SK-N-SH (cell line): ENCODE results near the gene LSM2. TPM values are rescaled to one million over a fixed set of nuclear protein-coding genes. Genes with fewer than 3 reads are reported as not detected.
"Not testable (repeated sequence)": the region's sequence is repeated elsewhere in the genome, so short reads cannot be mapped to it uniquely, and the experiment has no call there.

ENCODE experiments used
- CTCF ChIA-PET: fragments of 300-600, 350-600 bp; formaldehyde crosslinking; extraction: SDS; loops from one replicate; lab custom pipeline; 2021; lab: Yijun Ruan, JAX
- POLR2A ChIA-PET: fragments of 350-600 bp; sonication (Branson Sonifier 250); formaldehyde crosslinking; extraction: SDS; loops from one replicate; lab custom pipeline; 2020; ENCODE audit warnings: antibody characterized with exemption, inconsistent platforms; lab: Yijun Ruan, JAX
- DNase-seq: peaks from one replicate; pipeline ENCODE4 v3.0.0; 2012
- H2AFZ ChIP-seq: fragments of 200-600 bp; sonication (generic); 2 replicates; pipeline ENCODE4 v1.8.1; 2016; ENCODE audit warnings: antibody characterized with exemption, mild to moderate bottlenecking, low read depth
- H3F3A ChIP-seq: fragments of 200-600 bp; sonication (generic); replicated peaks from 2 replicates; pipeline ENCODE3; 2016; ENCODE audit warnings: antibody characterized with exemption, mild to moderate bottlenecking; ENCODE audit not compliant: insufficient read depth
- H3K27ac ChIP-seq, 2 experiments: fragments of 200-500 bp in 1 of 2; fragments of 200-600 bp in 1 of 2; sonication (Bioruptor generic) in 1 of 2; sonication (generic), shearing (Covaris generic) in 1 of 2; 2 replicates each; pipeline versions ENCODE4 v1.5.1 to v1.6.1; 2014 to 2016; ENCODE audit warnings: low read depth in 2 of 2, inconsistent platforms in 1 of 2, low read length in 1 of 2, mild to moderate bottlenecking in 1 of 2, mixed read lengths in 1 of 2
- H3K27me3 ChIP-seq: fragments of 200-600 bp; sonication (generic), shearing (Covaris generic); 2 replicates; pipeline ENCODE4 v1.6.1; 2016; ENCODE audit warnings: mixed run types; ENCODE audit not compliant: insufficient read depth
- H3K36me3 ChIP-seq, 2 experiments: fragments of 200-500 bp in 1 of 2; fragments of 200-600 bp in 1 of 2; sonication (Bioruptor generic) in 1 of 2; sonication (generic) in 1 of 2; replicated peaks in 1 of 2; 2 replicates each; pipeline versions ENCODE3 to v1.5.1; 2014 to 2016; ENCODE audit warnings: low read length in 1 of 2, mild to moderate bottlenecking in 1 of 2; ENCODE audit not compliant: insufficient read depth in 2 of 2, control insufficient read depth in 1 of 2
- H3K4me1 ChIP-seq, 2 experiments: fragments of 200-500 bp in 1 of 2; fragments of 200-600 bp in 1 of 2; sonication (Bioruptor generic) in 1 of 2; sonication (generic), shearing (Covaris generic) in 1 of 2; 2 replicates each; pipeline versions ENCODE4 v1.5.1 to v1.6.1; 2014 to 2016; ENCODE audit warnings: low read depth in 1 of 2, low read length in 1 of 2, mixed run types in 1 of 2; ENCODE audit not compliant: insufficient read depth in 2 of 2, control insufficient read depth in 1 of 2
- H3K4me2 ChIP-seq: fragments of 200-600 bp; sonication (generic), shearing (Covaris generic); 2 replicates; pipeline ENCODE4 v1.6.1; 2017; ENCODE audit warnings: mixed run types
- H3K4me3 ChIP-seq, 2 experiments: fragments of 200-500 bp in 1 of 2; fragments of 200-600 bp in 1 of 2; sonication (Bioruptor generic) in 1 of 2; sonication (generic), shearing (Covaris generic) in 1 of 2; 2 replicates each; pipeline versions ENCODE4 v1.5.1 to v1.8.1; 2014 to 2016; ENCODE audit warnings: low read depth in 2 of 2, inconsistent platforms in 1 of 2, low read length in 1 of 2, mild to moderate bottlenecking in 1 of 2, mixed read lengths in 1 of 2, moderate library complexity in 1 of 2
- H3K79me2 ChIP-seq: fragments of 200-600 bp; sonication (generic); 2 replicates; pipeline ENCODE4 v1.8.1; 2017; ENCODE audit warnings: mild to moderate bottlenecking; ENCODE audit not compliant: insufficient read depth
- H3K9ac ChIP-seq: fragments of 200-600 bp; sonication (generic); 2 replicates; pipeline ENCODE4 v1.6.1; 2017; ENCODE audit warnings: mixed run types
- H3K9me2 ChIP-seq: fragments of 200-600 bp; sonication (generic); 2 replicates; pipeline ENCODE4 v1.6.1; 2017; ENCODE audit warnings: mixed run types
- H3K9me3 ChIP-seq: fragments of 200-600 bp; sonication (generic); 2 replicates; pipeline ENCODE4 v1.6.1; 2017; ENCODE audit warnings: mixed run types, mild to moderate bottlenecking, moderate library complexity
- H4K20me1 ChIP-seq: fragments of 200-600 bp; sonication (generic); 2 replicates; pipeline ENCODE4 v1.6.1; 2017; ENCODE audit warnings: mild to moderate bottlenecking, mixed run types; ENCODE audit not compliant: insufficient read depth
- CHD2 ChIP-seq: fragments of 150-350 bp; IDR thresholded peaks from 2 replicates; pipeline ENCODE4 v1.6.1; 2018; ENCODE audit warnings: low read length; ENCODE audit not compliant: partially characterized antibody
- EP300 ChIP-seq, 2 experiments: IDR thresholded peaks; 2 replicates each; pipeline versions ENCODE4 v1.4.0 to v1.6.1; 2012; ENCODE audit warnings: borderline replicate concordance in 1 of 2, low read depth in 1 of 2, low read length in 1 of 2
- FOSL2 ChIP-seq: IDR thresholded peaks from 2 replicates; pipeline ENCODE4 v1.4.0; 2012; ENCODE audit warnings: low read depth, mild to moderate bottlenecking, moderate library complexity, borderline replicate concordance
- FOXJ3 ChIP-seq: sonication (generic); formaldehyde crosslinking; IDR thresholded peaks from 2 replicates; pipeline ENCODE4 v1.5.1; 2020; ENCODE audit warnings: mild to moderate bottlenecking, missing genetic modification reagents
- FOXM1 ChIP-seq: IDR thresholded peaks from 2 replicates; pipeline ENCODE4 v1.4.0; 2012; ENCODE audit warnings: low read depth, mild to moderate bottlenecking
- MXI1 ChIP-seq: IDR thresholded peaks from 2 replicates; pipeline ENCODE4 v1.6.1; 2012; ENCODE audit warnings: mild to moderate bottlenecking, low read depth, low read length, improper control_type of control experiment
- NFIC ChIP-seq: IDR thresholded peaks from 2 replicates; pipeline ENCODE4 v1.4.0; 2012; ENCODE audit warnings: borderline replicate concordance
- NRF1 ChIP-seq: IDR thresholded peaks from 2 replicates; pipeline ENCODE4 v1.6.1; 2012; ENCODE audit warnings: low read depth, mild to moderate bottlenecking, low read length
- PBX3 ChIP-seq: IDR thresholded peaks from 2 replicates; pipeline ENCODE4; 2012
- POLR2AphosphoS5 ChIP-seq: IDR thresholded peaks from 2 replicates; pipeline ENCODE4 v1.6.1; 2012; ENCODE audit warnings: low read depth, low read length
- RCOR1 ChIP-seq: fragments of 150-350 bp; IDR thresholded peaks from 2 replicates; pipeline ENCODE4 v1.6.1; 2017; ENCODE audit warnings: antibody characterized with exemption, low read length
- RFX5 ChIP-seq: IDR thresholded peaks from 2 replicates; pipeline ENCODE4 v1.6.1; 2012; ENCODE audit warnings: mild to moderate bottlenecking, improper control_type of control experiment, low read length
- RXRA ChIP-seq: IDR thresholded peaks from 2 replicates; pipeline ENCODE4 v1.4.0; 2012; ENCODE audit warnings: low read depth, mild to moderate bottlenecking, borderline replicate concordance
- SIN3A ChIP-seq: IDR thresholded peaks from 2 replicates; pipeline ENCODE4 v1.6.1; 2012; ENCODE audit warnings: low read depth, mild to moderate bottlenecking, low read length, moderate library complexity, borderline replicate concordance
- SMC3 ChIP-seq: IDR thresholded peaks from 2 replicates; pipeline ENCODE4 v1.6.1; 2012; ENCODE audit warnings: low read depth, low read length, improper control_type of control experiment
- USF1 ChIP-seq: IDR thresholded peaks from 2 replicates; pipeline ENCODE4 v1.4.0; 2012; ENCODE audit warnings: low read depth, borderline replicate concordance
- WGBS: methylation state at CpG from one replicate; pipeline ENCODE4 v1.1.6; 2017; ENCODE audit warnings: low lambda C conversion rate; 5-methylcytosine and 5-hydroxymethylcytosine counted together
- polyA plus RNA-seq, 3 experiments: library from polyadenylated mRNA; depleted of rRNA; stranded (reverse); fragments of >200 nt; gene quantifications; 2 replicates each; pipeline ENCODE4 v1.2.3, GENCODE V29; 2012
- TF ChIP-seq, protein P1 (sequence below): IDR thresholded peaks from 2 replicates; pipeline ENCODE4 v1.6.1; 2012; ENCODE audit warnings: mild to moderate bottlenecking, low read depth, low read length, moderate library complexity

Gene LSM2
- polyA plus RNA-seq, 1 of the 3 experiments (the other 2 are of a cell fraction), result 79.1 TPM

- DNase-seq, H3K4me1 ChIP-seq, CTCF ChIA-PET, POLR2A ChIA-PET, H3K9ac ChIP-seq, H3K27ac ChIP-seq, H3K36me3 ChIP-seq, H3K9me2 ChIP-seq, H2AFZ ChIP-seq, H4K20me1 ChIP-seq, H3K9me3 ChIP-seq, H3K27me3 ChIP-seq: not testable (repeated sequence)
- Histone ChIP-seq H3K79me2 (peaks cover 10% of the 10 kb centered on the region), H3K4me3 (peak overlapping the region; percentile 26 to 39; a peak in 2 of 4 replicates), H3F3A (peaks cover 11% of the 10 kb centered on the region), H3K4me2 (peak overlapping the region; percentile 50)
- 84% methylated on average over 7 of the region's 37 CpGs for WGBS
These were observed 10.6 kb upstream of the LSM2 start for GRCh38 chr6:31817133-31817928.

GRCh38 chr6:31815025-31815838 is 8.5 kb upstream of the LSM2 start, which contains the start of the genes HSPA1A and HSPA1L:
Gene HSPA1A (plus strand): TSS chr6:31815543. CDS start chr6:31815757, 214 bp downstream.
Gene HSPA1L (minus strand): TSS chr6:31815283. CDS start chr6:31811972, 3,311 bp downstream.
- Histone ChIP-seq H3K36me3 (no peaks in the 10 kb centered on the region), H2AFZ (peak within 1 kb of the TSS; percentile 71), H3K27ac (peak within 1 kb of the TSS; percentile 98), H3K4me3 (peak within 1 kb of the TSS; percentile 62 to 79), H3K79me2 (peaks cover 10% of the 10 kb centered on the region), H4K20me1 (no peaks in the 10 kb centered on the region), H3K9me3 (no peaks in the 10 kb centered on the region), H3K27me3 (no peaks in the 10 kb centered on the region), H3K4me1 (peaks cover 4 to 6% of the 10 kb centered on the region in 2 experiments; a peak in 2 of 4 replicates), H3F3A (peaks cover 11% of the 10 kb centered on the region), H3K9me2 (no peaks in the 10 kb centered on the region), H3K4me2 (peak within 1 kb of the TSS; percentile 97), H3K9ac (peak within 1 kb of the TSS; percentile 74; the same call in 1 of the 2 replicates)
- CTCF ChIA-PET, result interaction anchor here (1.9 to 4.5 kb wide), 3 partner anchors 15 to 24 kb away, joined by 7 to 27 read pairs (median 13); partner anchors contain the start of gene VARS1
- WGBS, result 2% methylated on average over 44 of the region's 56 CpGs
- POLR2A ChIA-PET, result interaction anchor here (0.5 to 2.2 kb wide), 15 partner anchors 9 to 313 kb away, joined by 3 to 10 read pairs (median 4); partner anchors contain the start of genes ATF6B, DDAH2, EHMT2 and HSPA1B
- DNase-seq, result peak; percentile 94
- TF ChIP-seq FOXJ3 (CRISPR knock-in tag), result no peak
- TF ChIP-seq, protein P1, sequence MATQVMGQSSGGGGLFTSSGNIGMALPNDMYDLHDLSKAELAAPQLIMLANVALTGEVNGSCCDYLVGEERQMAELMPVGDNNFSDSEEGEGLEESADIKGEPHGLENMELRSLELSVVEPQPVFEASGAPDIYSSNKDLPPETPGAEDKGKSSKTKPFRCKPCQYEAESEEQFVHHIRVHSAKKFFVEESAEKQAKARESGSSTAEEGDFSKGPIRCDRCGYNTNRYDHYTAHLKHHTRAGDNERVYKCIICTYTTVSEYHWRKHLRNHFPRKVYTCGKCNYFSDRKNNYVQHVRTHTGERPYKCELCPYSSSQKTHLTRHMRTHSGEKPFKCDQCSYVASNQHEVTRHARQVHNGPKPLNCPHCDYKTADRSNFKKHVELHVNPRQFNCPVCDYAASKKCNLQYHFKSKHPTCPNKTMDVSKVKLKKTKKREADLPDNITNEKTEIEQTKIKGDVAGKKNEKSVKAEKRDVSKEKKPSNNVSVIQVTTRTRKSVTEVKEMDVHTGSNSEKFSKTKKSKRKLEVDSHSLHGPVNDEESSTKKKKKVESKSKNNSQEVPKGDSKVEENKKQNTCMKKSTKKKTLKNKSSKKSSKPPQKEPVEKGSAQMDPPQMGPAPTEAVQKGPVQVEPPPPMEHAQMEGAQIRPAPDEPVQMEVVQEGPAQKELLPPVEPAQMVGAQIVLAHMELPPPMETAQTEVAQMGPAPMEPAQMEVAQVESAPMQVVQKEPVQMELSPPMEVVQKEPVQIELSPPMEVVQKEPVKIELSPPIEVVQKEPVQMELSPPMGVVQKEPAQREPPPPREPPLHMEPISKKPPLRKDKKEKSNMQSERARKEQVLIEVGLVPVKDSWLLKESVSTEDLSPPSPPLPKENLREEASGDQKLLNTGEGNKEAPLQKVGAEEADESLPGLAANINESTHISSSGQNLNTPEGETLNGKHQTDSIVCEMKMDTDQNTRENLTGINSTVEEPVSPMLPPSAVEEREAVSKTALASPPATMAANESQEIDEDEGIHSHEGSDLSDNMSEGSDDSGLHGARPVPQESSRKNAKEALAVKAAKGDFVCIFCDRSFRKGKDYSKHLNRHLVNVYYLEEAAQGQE, result 0 out of 2 replicates have a peak, but pooled peaks have one; percentile 41
- no peak for TF ChIP-seq SIN3A
- TF ChIP-seq NFIC, result no peak
- peak; percentile 76 for TF ChIP-seq MXI1
- peak; percentile 46; the same call in 1 of the 2 replicates for TF ChIP-seq NRF1
- no peak for TF ChIP-seq USF1
- no peak for TF ChIP-seq RXRA
- peak in 1 of 2 experiments; percentile 98; a peak in 2 of 4 replicates for TF ChIP-seq EP300 (IDR thresholded peaks at IDR 0.05; ENCODE audit: borderline replicate concordance in 1 of 2, low read depth in 1 of 2, low read length in 1 of 2)
- 0 out of 2 replicates have a peak, but pooled peaks have one; percentile 49 for TF ChIP-seq RCOR1
- TF ChIP-seq PBX3, result peak; percentile 35
- peak; percentile 100 for TF ChIP-seq POLR2AphosphoS5
- TF ChIP-seq FOXM1, result no peak
- TF ChIP-seq SMC3, result 0 out of 2 replicates have a peak, but pooled peaks have one; percentile 7
- TF ChIP-seq FOSL2, result no peak
- TF ChIP-seq CHD2, result no peak
- TF ChIP-seq RFX5, result peak; percentile 80
